Inflammatory macrophage treated with lipopolysaccharide for 1 hour (primary cell): ENCODE results near the gene SULT1A2.
"Not testable (repeated sequence)": the region's sequence is repeated elsewhere in the genome, so short reads cannot be mapped to it uniquely, and the experiment has no call there.

Source experiments
- DNase-seq, 2 donors: peaks; one replicate each; pipeline ENCODE4 v3.0.0-alpha.2; 2020 to 2022

The SULT1A2 gene

DNA sequence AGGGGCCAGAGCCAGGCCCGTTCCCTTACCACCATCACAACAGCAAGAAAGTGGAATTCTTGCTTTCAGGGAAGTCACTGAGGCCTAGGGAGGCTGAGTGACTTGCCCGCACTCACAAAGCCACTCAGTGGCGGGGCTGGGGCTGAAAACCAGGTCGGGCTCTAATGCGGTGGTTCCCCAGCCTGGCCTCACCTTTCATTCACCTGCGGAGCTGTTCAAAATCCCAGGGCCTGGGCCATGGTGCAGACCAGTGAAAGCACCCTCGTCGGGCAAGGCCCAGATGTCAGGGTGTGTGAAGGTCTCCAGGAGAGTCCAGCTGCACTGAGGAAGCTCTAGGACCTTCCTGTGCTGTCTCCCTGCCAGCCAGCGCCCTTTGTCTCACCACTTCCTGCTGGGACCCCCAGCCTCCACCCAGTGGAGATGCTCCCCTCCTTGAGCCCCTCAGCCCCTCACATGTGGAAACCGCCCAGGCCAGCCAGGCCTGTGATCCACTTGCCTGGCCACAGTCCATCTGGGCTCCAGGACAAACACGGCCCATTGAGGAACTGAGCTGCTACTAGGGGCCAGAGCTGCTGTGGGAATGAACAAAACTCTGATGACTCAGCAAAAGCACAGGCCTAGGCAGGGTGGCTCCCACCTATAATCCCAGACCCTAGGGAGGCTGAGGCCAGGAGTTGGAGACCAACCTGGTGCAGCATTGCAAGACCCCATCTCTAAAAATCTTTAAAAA, 12.2 kb upstream of the SULT1A2 start:
- peak in 1 of 2 donors; percentile 49 for DNase-seq

DNA sequence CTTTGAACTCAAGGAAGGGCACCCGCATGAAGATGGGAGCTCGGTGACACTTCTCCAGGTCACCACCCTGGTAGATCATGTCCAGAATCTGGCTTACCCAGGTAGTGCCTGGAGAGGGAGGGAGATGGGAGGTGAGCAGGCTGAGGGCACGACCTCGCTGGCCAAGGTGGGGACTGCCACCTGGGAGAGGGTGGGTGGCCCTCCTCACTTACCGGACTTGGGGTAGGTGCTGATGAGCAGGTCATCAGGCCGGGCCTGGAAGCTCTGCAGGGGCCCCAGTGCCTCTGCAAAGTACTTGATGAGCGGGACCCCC, 11.6 kb upstream of the SULT1A2 start:
- not testable (repeated sequence) for DNase-seq

DNA sequence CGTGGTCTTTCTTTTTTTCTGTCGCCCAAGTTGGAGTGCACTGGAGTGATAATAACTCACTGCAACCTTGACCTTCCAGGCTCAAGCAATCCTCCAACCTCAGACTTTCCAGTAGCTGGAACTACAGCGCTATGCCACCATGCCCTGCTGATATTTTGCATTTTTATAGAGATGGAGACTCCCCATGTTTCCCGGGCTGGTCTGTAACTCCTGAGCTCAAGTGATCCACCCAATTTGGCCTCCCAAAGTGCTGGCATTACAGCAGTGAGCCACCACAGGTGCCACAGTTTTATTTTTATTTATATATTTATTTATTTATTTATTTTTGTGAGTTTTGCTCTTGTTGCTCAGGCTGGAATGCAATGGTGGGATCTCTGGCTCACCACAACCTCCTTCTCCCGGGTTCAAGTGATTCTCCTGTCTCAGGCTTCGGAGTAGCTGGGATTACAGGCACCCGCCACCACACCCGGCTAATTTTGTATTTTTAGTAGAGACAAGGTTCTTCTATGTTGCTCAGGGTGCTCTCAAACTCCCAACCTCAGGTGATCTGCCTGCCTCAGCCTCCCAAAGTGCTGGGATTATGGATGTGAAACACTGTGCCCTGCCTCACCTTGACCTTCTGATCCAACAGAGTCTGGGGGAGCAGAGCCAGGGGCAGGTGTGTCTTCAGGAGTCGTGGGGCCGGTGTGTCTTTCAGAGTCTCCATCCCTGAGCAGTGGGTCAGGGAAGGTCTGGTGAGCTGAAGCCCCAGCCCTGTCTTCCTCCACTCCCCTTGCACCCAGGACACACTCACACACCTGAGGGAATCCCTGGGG, 11.0 kb upstream of the SULT1A2 start:
- not testable (repeated sequence) for DNase-seq

DNA sequence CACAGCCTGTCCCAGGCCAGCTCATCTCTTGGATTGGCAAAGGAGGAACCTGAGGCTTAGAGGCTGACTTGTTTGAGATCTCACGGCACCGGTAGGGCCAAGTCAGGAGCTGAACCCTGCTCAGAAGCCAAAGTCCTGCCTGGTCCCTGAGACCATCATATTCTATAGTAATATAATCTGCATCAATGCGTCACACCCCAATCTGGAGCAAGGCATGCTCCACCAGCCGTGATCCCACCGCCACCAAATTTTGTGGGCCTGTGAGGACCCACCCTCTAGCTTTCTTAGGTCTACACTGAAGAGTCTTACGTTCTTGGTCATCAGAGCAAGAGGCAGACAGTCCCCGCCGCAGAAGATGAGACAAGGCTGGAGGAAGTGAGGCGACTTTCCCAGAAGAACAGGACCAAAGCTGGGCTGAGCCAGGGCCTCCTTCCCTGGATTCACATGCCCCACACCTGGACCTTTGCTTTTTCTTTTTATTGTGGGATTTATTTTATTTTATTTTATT, 10.3 kb upstream of the SULT1A2 start:
- DNase-seq, result no peak

DNA sequence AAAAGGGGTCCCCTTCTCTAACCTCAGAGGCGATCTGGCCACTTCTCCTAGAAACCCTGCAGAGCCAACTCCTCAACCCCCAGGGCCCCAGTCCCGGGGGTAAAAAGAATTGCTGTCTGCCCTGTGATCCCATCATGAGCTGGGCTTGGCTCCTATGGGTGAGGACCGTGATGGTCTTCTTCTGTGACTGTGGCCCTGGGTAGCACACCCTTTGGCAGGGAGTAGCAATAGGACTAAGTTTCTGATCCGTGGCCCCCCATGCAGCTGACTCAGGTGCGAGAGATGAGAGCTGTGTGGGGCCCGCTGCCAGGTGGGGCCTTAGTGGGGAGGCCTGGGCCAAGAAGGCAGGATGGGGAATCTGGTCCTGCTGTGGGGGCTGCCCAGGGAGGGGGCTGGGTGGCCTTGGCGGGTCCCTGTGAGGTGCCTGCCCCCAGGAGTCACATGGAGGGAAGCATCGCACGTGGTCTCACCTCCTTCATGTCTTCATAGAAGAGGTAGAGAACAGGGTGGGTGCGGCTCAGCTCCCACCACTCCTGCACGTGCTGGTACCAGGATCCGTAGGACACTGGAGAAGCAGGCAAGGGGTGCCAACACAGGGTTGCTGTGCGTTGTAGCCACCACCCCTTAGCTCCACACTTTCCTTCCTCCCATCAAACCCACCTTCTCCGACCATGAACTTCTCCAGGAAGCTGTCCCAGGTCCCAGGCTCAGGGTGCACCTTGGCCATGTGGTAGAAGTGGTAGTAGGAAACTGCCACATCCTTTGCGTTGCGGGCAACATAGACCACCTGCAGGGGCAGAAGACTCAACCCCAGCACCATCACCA, 9.7 kb upstream of the SULT1A2 start:
- no peak for DNase-seq

DNA sequence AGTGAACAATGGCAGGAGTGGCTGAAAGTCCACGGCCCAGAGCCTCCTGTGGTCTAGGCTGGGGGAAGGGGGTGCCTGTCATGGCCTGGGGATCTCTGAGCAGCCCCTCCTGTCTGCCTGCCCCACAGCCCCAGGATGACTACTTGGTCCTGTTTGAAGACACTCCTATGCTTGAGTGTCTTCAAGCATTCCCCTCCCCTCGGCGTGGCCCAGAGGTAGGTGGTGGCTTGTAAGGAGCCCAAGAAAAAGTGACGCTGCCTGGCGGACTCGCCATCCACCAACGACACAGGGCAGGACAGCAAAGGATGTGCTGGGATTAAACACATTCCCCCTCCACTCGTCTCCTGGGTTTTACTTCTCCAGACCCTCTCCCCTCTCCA, 7.3 kb upstream of the SULT1A2 start:
- DNase-seq, result no peak

DNA sequence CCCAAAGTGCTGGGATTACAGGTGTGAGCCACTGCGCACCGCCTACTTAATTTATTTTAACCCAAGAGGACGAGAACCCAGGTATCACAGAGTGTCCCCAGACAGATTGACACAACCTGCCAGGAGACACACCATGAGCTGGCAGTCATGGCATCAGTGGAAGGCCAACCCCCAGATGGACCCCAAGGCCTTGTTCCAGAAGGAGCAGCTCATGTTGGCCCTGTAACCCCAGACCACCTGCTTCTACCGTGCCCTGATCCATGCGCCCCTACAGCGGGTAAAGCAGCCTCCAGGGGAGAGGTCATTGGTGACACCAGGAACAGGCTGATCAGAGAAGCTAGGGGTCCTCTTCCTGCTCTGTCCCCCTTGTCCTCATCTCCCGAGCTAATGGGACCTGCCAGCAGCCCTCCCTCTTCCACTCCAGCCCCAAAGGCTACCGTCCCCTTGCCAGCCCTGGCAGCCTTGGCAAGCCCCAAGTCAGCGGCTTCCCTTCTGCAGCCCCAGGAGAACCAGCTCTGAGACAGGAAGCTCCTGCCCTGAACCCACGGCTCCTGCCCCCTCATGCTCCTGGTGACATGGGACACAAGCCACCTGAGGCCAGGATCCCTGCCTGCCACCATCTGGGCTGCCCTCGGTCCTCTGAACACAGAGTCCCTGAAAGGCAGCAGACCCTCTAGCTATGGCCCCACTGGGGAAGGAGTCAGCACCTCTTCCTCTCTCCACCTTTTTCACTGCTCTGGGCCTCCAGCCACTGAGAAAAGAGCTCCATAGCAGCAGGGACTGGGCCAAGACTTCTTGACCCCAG, 6.7 kb upstream of the SULT1A2 start:
- no peak for DNase-seq

DNA sequence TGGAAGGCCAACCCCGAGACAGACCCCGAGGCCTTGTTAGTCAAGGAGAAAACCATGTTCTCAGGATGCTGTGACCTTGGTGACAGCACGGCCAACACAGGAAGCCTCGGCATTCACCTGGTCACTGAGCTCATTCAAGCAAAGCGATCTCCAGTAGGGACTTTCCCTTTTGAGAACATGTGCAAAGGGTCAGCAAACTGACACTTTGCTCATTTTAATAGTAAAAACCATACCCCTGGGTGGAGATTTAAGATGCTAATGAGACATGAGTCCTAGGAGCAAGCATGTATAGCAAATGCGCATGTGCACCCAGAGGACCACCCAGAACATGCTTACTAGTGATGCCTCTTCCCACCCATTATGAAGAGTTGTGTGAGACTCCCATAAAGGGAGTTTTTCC, 5.7 kb upstream of the SULT1A2 start:
- no peak for DNase-seq

DNA sequence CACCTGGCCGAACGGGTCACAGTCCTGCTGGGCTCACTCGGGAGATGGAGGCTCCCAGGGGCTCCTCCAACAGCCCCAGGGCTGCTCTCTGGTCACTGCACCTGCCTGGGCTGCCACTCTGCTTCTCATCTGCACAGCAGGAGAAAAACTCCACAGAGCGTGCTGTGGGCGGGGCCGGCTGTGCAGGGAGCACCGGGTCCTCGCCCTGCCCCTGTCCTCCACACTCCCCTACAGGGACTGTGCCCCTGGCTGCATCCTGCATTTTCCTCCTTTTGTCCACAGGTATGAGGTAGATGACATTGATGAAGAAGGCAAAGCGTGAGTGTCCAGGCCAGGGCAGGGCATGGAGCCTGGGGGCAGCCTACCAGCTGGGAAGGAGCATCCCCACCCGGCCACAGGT, 5.2 kb upstream of the SULT1A2 start:
- DNase-seq, result not testable (repeated sequence)

DNA sequence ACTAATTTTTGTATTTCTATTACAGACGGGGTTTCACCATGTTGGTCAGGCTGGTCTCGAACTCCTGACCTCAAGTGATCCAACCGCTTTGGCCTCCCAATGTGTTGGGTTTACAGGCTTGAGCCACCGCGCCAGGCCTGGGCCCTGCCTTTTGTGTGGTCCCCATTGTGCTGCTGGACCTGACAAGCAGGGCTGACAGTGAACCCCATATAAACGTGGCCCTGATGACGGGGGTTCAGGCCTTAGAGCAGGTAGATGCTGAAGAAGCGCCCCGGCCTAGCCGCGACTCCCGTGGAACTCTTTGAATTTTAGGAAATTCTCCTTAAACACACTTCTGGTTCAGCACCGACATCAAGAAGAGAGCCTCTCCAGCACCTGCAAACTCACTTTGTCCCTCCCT, 4.7 kb upstream of the SULT1A2 start:
- not testable (repeated sequence) for DNase-seq

DNA sequence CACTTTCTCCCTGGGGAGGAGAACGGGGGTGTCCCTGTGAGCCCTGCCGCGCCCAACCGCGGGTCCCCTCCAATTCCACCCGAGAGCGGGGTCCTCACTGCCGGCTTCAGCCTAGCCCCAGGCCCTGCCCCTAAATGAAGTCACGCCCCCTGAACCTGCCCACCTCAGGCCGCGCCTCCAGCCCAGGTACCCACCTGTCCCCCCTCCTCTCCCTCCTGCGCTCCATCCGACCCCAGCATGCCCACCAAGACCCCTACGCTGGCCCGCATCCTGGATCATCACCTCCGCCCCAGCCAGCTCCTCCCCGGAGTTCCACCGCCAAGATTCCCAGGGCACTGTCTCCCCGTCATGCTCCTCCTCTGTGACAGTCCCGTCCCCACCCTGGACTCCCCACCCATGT, 4.1 kb upstream of the SULT1A2 start:
- not testable (repeated sequence) for DNase-seq

GRCh38 chr16:28599377-28600285, 2.8 kb upstream of the SULT1A2 start:
- not testable (repeated sequence) for DNase-seq

DNA sequence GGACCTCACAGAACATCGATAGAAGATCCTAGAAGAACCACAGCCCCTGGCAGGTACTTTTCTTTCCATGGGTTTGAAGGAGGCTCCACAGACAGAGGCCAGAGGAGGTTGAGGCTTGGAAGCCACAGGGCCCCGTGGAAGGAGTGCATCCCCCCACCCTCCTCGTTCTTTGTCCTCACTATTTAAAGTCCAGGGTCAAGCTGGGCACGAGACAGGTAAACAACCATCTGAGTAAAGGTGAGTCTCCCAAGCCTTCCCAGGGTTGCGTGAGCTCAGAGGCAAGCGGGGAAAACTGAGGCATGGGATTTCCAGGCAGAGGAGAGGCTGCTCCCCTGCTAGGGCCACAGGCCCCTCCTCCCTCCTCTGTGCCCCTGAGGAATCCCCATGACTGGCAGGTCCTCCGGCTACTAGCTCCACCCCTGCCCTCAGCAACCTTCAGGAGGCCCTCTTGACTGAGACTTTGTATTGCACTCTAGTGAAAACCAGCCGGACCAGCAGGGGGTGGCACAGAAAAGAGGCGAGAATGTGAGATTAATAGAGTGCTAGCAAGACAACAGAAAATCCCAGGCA, 927 bp upstream of the SULT1A2 start:
- DNase-seq, result no peak

DNA sequence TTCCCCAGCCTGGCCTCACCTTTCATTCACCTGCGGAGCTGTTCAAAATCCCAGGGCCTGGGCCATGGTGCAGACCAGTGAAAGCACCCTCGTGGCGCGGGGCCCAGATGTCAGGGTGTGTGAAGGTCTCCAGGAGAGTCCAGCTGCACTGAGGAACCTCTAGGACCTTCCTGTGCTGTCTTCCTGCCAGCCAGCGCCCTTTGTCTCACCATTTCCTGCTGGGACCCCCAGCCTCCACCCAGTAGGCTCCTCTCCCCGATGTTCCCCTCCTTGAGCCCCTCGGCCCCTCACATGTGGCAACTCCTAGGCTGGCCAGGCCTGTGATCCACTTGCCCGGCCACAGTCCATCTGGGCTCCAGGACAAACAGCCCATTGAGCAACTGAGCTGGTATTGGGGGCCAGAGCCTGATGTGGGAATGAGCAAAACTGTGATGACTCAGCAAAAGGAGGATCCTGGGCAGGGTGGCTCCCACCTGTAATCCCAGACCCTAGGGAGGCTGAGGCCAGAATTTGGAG, 677 bp downstream of the SULT1A2 start:
- DNase-seq, result no peak

DNA sequence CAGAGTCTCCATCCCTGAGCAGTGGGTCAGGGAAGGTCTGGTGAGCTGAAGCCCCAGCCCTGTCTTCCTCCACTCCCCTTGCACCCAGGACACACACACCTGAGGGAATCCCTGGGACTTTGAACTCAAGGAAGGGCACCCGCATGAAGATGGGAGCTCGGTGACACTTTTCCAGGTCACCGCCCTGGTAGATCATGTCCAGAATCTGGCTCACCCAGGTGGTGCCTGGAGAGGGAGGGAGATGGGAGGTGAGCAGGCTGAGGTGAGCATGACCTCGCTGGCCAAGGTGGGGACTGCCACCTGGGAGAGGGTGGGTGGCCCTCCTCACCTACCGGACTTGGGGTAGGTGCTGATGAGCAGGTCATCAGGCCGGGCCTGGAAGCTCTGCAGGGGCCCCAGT, 1.4 kb downstream of the SULT1A2 start:
- DNase-seq, result not testable (repeated sequence)

- DNase-seq, result no peak
These were observed 3.8 kb downstream of the SULT1A2 start for GRCh38 chr16:28592979-28593553.

- no peak for DNase-seq
These were observed 4.3 kb downstream of the SULT1A2 start for GRCh38 chr16:28592511-28592910.

- no peak for DNase-seq
These were observed 5.5 kb downstream of the SULT1A2 start for GRCh38 chr16:28591355-28591754.

GRCh38 chr16:28590384-28591340, 6.2 kb downstream of the SULT1A2 start:
- DNase-seq, result no peak
